A549 (cell line): ENCODE results near the gene USP49. TPM values are rescaled to one million over a fixed set of nuclear protein-coding genes. Genes with fewer than 3 reads are reported as not detected.

Source experiments
- ATAC-seq, 2 experiments: fragments of 200-7000 bp in 1 of 2; fragments of >200 bp in 1 of 2; cut with Nextera tagmentation in 1 of 2; cut with Tn5 transposase in 1 of 2; 3 replicates each; pipeline versions ENCODE4 v1.8.0 to v1.9.1; 2018 to 2020; ENCODE audit warnings: mild to moderate bottlenecking in 1 of 2, moderate library complexity in 1 of 2
- CTCF ChIA-PET: fragments of 300-600 bp; sonication (Branson Sonifier 250); formaldehyde crosslinking; extraction: SDS; loops from one replicate; lab custom pipeline; 2021; ENCODE audit warnings: antibody characterized with exemption, inconsistent platforms; lab: Yijun Ruan, JAX
- POLR2A ChIA-PET: fragments of 350-600 bp; formaldehyde crosslinking; extraction: SDS; loops from one replicate; lab custom pipeline; 2021; ENCODE audit warnings: antibody characterized with exemption, inconsistent platforms; lab: Yijun Ruan, JAX
- DNase-seq, 2 experiments: peaks; one replicate each; pipeline versions ENCODE4 v3.0.0 to v3.0.0-alpha.2; 2011 to 2016; ENCODE audit warnings: low read depth in 1 of 2, low spot score in 1 of 2
- FAIRE-seq: peaks from 2 replicates; lab custom pipeline; 2011; peaks lifted over from hg19 to GRCh38; lab: Jason Lieb, UNC
- H3K27ac ChIP-seq, 2 experiments: fragments of >200 bp; sonication (Bioruptor Twin); formaldehyde crosslinking; 3 replicates each; pipeline ENCODE4 v1.5.1; 2016 to 2017
- H3K4me1 ChIP-seq: fragments of >200 bp; sonication (Bioruptor Twin); formaldehyde crosslinking; 3 replicates; pipeline ENCODE4 v1.6.1; 2016
- H3K4me2 ChIP-seq: fragments of >200 bp; sonication (Bioruptor Twin); formaldehyde crosslinking; 3 replicates; pipeline ENCODE4 v1.6.1; 2016
- H3K4me3 ChIP-seq: fragments of >200 bp; sonication (Bioruptor Twin); formaldehyde crosslinking; 3 replicates; pipeline ENCODE4 v1.5.1; 2016
- H3K9me3 ChIP-seq: fragments of >200 bp; sonication (Bioruptor Twin); formaldehyde crosslinking; 3 replicates; pipeline ENCODE4 v1.6.1; 2016
- BHLHE40 ChIP-seq: IDR thresholded peaks from 2 replicates; pipeline ENCODE4 v1.6.1; 2012; ENCODE audit warnings: low read depth, low read length, inconsistent platforms
- CEBPB ChIP-seq, 2 experiments: fragments of >200 bp in 1 of 2; sonication (Bioruptor Twin) in 1 of 2; formaldehyde crosslinking in 1 of 2; IDR thresholded peaks; 2 replicates each; pipeline ENCODE4 v1.6.1; 2012 to 2016
- CHD2 ChIP-seq: fragments of 150-350 bp; IDR thresholded peaks from 2 replicates; pipeline ENCODE4 v1.6.1; 2014; ENCODE audit warnings: low read length; ENCODE audit not compliant: partially characterized antibody
- CHD4 ChIP-seq: fragments of 200-600 bp; sonication (generic); IDR thresholded peaks from 2 replicates; pipeline ENCODE4 v1.6.1; 2016; ENCODE audit warnings: antibody characterized with exemption, mild to moderate bottlenecking, borderline replicate concordance
- CTCF ChIP-seq: fragments of >200 bp; sonication (Bioruptor Twin); formaldehyde crosslinking; IDR thresholded peaks from 3 replicates; pipeline ENCODE4 v1.5.1; 2016
- EHF ChIP-seq: fragments of 250-450 bp; sonication (Bioruptor Pico); IDR thresholded peaks from 2 replicates; pipeline ENCODE4 v1.5.0; 2020; ENCODE audit warnings: mild to moderate bottlenecking
- ESRRA ChIP-seq: fragments of 150-350 bp; IDR thresholded peaks from 2 replicates; pipeline ENCODE4 v1.6.1; 2014; ENCODE audit warnings: mild to moderate bottlenecking, low read length, borderline replicate concordance
- FOSB ChIP-seq: fragments of 250-450 bp; sonication (Bioruptor Pico); IDR thresholded peaks from 2 replicates; pipeline ENCODE4 v1.5.0; 2020; ENCODE audit warnings: mild to moderate bottlenecking, moderate library complexity
- HDAC2 ChIP-seq: fragments of 200-600 bp; sonication (generic); IDR thresholded peaks from 2 replicates; pipeline ENCODE4 v1.6.1; 2016
- HOXA7 ChIP-seq: fragments of 250-450 bp; sonication (Bioruptor Pico); IDR thresholded peaks from 2 replicates; pipeline ENCODE4 v1.5.0; 2020; ENCODE audit warnings: mild to moderate bottlenecking, moderate library complexity
- HOXB5 ChIP-seq: fragments of 250-450 bp; sonication (Bioruptor Pico); IDR thresholded peaks from 2 replicates; pipeline ENCODE4 v1.5.0; 2020; ENCODE audit warnings: mild to moderate bottlenecking, moderate library complexity
- JUN ChIP-seq, 2 experiments: fragments of >200 bp; sonication (Bioruptor Twin); formaldehyde crosslinking; IDR thresholded peaks; 2 replicates in 1 of 2; 3 replicates in 1 of 2; pipeline ENCODE4 v1.6.1; 2016 to 2017
- KDM1A ChIP-seq: fragments of 200-600 bp; sonication (generic); IDR thresholded peaks from 2 replicates; pipeline ENCODE4 v1.6.1; 2016; ENCODE audit warnings: low read depth, mild to moderate bottlenecking
- KDM5A ChIP-seq: fragments of 200-600 bp; sonication (generic); IDR thresholded peaks from 2 replicates; pipeline ENCODE4 v1.6.1; 2016; ENCODE audit warnings: antibody characterized with exemption, mild to moderate bottlenecking
- MAFK ChIP-seq: fragments of 450-650 bp; IDR thresholded peaks from 2 replicates; pipeline ENCODE4 v1.6.1; 2014; ENCODE audit not compliant: partially characterized antibody
- MYC ChIP-seq: IDR thresholded peaks from 2 replicates; pipeline ENCODE4 v1.6.1; 2012; ENCODE audit warnings: mild to moderate bottlenecking, inconsistent platforms, low read length, improper control_type of control experiment, borderline replicate concordance
- NPAS2 ChIP-seq: fragments of 250-450 bp; sonication (Bioruptor Pico); IDR thresholded peaks from 2 replicates; pipeline ENCODE4 v1.8.0; 2022; ENCODE audit warnings: mild to moderate bottlenecking, moderate library complexity, borderline replicate concordance
- PHF8 ChIP-seq: fragments of 200-600 bp; sonication (generic); IDR thresholded peaks from 2 replicates; pipeline ENCODE4 v1.6.1; 2016; ENCODE audit warnings: low read depth, mild to moderate bottlenecking, antibody characterized with exemption, moderate library complexity, borderline replicate concordance
- REST ChIP-seq: fragments of 200-600 bp; sonication (generic); IDR thresholded peaks from 2 replicates; pipeline ENCODE4 v1.6.1; 2016; ENCODE audit warnings: antibody characterized with exemption, mild to moderate bottlenecking, moderate library complexity
- RFX5 ChIP-seq: fragments of 450-650 bp; IDR thresholded peaks from 2 replicates; pipeline ENCODE4 v1.7.1; 2014; ENCODE audit warnings: antibody characterized with exemption, mild to moderate bottlenecking, moderate library complexity
- RNF2 ChIP-seq: fragments of 200-600 bp; sonication (generic); IDR thresholded peaks from 2 replicates; pipeline ENCODE4 v1.6.1; 2016; ENCODE audit warnings: low read depth, mild to moderate bottlenecking, antibody characterized with exemption, moderate library complexity, borderline replicate concordance
- SMC3 ChIP-seq: fragments of >200 bp; sonication (Bioruptor Twin); formaldehyde crosslinking; IDR thresholded peaks from 3 replicates; pipeline ENCODE4 v1.6.1; 2018; ENCODE audit warnings: inconsistent platforms
- TP53 ChIP-seq: fragments of 250-450 bp; sonication (Bioruptor Pico); IDR thresholded peaks from 2 replicates; pipeline ENCODE4 v1.5.0; 2021; ENCODE audit warnings: mild to moderate bottlenecking, moderate library complexity
- ZC3H11A ChIP-seq: fragments of 450-650 bp; IDR thresholded peaks from 2 replicates; pipeline ENCODE4 v1.6.1; 2014; ENCODE audit warnings: antibody characterized with exemption, mild to moderate bottlenecking
- ZNF302 ChIP-seq: fragments of 250-450 bp; sonication (Bioruptor Pico); IDR thresholded peaks from 2 replicates; pipeline ENCODE4 v1.9.0; 2021; ENCODE audit warnings: inconsistent platforms, mild to moderate bottlenecking, moderate library complexity
- WGBS: methylation state at CpG from one replicate; pipeline ENCODE4 v1.1.6; 2017; ENCODE audit errors: missing lambda C conversion rate; 5-methylcytosine and 5-hydroxymethylcytosine counted together
- polyA plus RNA-seq, 4 experiments: library from polyadenylated mRNA; depleted of rRNA in 3 of 4; stranded (reverse); fragments of >200 nt; fragmentation: RNase III in 1 of 4; extraction: RNeasy Plus Mini Kit Qiagen cat#74134 plus additional on column Dnase treatment in 1 of 4; gene quantifications; 2 replicates in 3 of 4; 3 replicates in 1 of 4; pipeline ENCODE4 v1.2.3, GENCODE V29; 2011 to 2017
- TF ChIP-seq, protein P1 (sequence below): IDR thresholded peaks from 2 replicates; pipeline ENCODE4 v1.6.1; 2012; ENCODE audit warnings: low read depth, borderline replicate concordance
- TF ChIP-seq, protein P2 (sequence below): fragments of >200 bp; sonication (Bioruptor Twin); formaldehyde crosslinking; IDR thresholded peaks from 3 replicates; pipeline ENCODE4 v1.6.1; 2016
- TF ChIP-seq, protein P3 (sequence below): fragments of 250-450 bp; sonication (Bioruptor Pico); IDR thresholded peaks from 2 replicates; pipeline ENCODE4 v1.5.0; 2020; ENCODE audit warnings: low read depth, mild to moderate bottlenecking, moderate library complexity
- TF ChIP-seq, protein P4 (sequence below): fragments of 250-450 bp; sonication (Bioruptor Pico); IDR thresholded peaks from 2 replicates; pipeline ENCODE4 v1.5.0; 2021; ENCODE audit warnings: mild to moderate bottlenecking, moderate library complexity, borderline replicate concordance

The USP49 gene
- polyA plus RNA-seq, 2 of the 4 experiments (the other 2 are of a cell fraction), result 2.9 to 4.3 TPM

DNA sequence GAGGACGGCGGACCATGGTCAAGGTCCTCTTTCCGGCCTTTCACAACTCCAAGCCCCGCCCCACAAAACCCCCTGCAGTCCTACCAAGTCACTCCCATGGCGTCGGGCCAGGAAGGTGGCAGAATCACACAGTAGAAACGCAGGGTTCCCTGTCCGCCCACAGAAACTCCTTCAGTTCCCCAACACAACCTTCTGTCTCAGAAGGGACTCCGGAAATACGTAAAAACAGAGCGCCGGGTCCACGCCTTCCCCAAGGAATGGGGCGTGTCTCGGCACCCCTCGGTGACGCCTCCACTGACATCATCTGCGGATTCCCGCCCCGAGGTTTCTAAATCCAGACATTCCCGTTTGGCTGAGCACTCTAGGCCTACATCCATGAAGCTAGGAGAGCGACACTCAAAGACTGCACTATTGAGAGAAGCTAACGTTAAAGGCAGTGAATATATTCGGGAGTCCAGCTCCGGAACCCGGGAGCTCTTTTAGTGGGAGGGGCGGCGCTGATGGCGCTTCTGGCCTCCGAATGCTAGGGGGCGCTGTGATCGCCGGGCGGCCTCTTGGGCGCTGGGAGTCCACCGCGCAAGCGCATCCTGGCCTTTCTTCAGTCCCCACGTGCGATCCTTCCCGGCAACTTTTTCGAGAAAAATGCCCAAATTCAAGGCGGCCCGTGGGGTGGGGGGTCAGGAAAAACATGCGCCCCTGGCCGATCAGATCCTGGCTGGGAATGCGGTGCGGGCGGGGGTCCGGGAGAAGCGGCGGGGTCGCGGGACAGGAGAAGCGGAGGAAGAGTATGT, 25.9 kb upstream of the USP49 start, which contains the start of the genes BYSL and MED20:
TSS of gene BYSL (plus strand) at position 579 of the 791 bp plus-strand sequence. CDS start at position 643, 64 bp downstream.
TSS of gene MED20 (minus strand) at position 219 of the 791 bp plus-strand sequence. CDS start at position 98, 121 bp downstream.
- ATAC-seq (peak; percentile 88 to 94), DNase-seq (peak; percentile 86 to 97), FAIRE-seq (no peak)
- Histone ChIP-seq H3K4me1 (peaks cover 49% of the 10 kb centered on the region), H3K9me3 (no peaks in the 10 kb centered on the region), H3K4me2 (peak within 1 kb of the TSS; percentile 86), H3K4me3 (peak within 1 kb of the TSS; percentile 80), H3K27ac (peak within 1 kb of the TSS; percentile 99)
- POLR2A ChIA-PET, result interaction anchor here (0.6 to 1.6 kb wide), 13 partner anchors 9 to 288 kb away, joined by 3 to 18 read pairs (median 5); partner anchors contain the start of genes CCND3, TOMM6 and USP49
- CTCF ChIA-PET, result interaction anchor here (0.6 to 12.6 kb wide), 29 partner anchors 9 to 134 kb away, joined by 3 to 189 read pairs (median 4); partner anchors contain the start of genes CCND3, TAF8, TOMM6 and USP49
- WGBS, result 1% methylated on average over 21 of the region's 55 CpGs
- TF ChIP-seq MAFK (no peak), REST (no peak), ZC3H11A (no peak), CHD4 (no peak), FOSB (CRISPR knock-in tag) (no peak), NPAS2 (CRISPR knock-in tag) (no peak), PHF8 (peak; percentile 82), RFX5 (peak; percentile 22; the same call in 1 of the 2 replicates), BHLHE40 (no peak), RNF2 (no peak), SMC3 (peak; percentile 6; the same call in 1 of the 3 replicates), HOXB5 (CRISPR knock-in tag) (no peak), CEBPB (IDR thresholded peaks at IDR 0.05) (peak in 1 of 2 experiments; percentile 73; a peak in 2 of 4 replicates), TP53 (CRISPR knock-in tag) (0 out of 2 replicates have a peak, but pooled peaks have one; percentile 30), ESRRA (no peak), CHD2 (no peak), HDAC2 (no peak), ZNF302 (CRISPR knock-in tag) (no peak), HOXA7 (no peak), EHF (CRISPR knock-in tag) (no peak), JUN (IDR thresholded peaks at IDR 0.05) (peak; percentile 37 to 51; a peak in 4 of 5 replicates), KDM5A (peak; percentile 75), CTCF (peak; percentile 81), KDM1A (no peak), MYC (peak; percentile 89)
- TF ChIP-seq, protein P1, sequence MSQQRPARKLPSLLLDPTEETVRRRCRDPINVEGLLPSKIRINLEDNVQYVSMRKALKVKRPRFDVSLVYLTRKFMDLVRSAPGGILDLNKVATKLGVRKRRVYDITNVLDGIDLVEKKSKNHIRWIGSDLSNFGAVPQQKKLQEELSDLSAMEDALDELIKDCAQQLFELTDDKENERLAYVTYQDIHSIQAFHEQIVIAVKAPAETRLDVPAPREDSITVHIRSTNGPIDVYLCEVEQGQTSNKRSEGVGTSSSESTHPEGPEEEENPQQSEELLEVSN, result peak; percentile 60; the same call in 1 of the 2 replicates
- TF ChIP-seq, protein P2, sequence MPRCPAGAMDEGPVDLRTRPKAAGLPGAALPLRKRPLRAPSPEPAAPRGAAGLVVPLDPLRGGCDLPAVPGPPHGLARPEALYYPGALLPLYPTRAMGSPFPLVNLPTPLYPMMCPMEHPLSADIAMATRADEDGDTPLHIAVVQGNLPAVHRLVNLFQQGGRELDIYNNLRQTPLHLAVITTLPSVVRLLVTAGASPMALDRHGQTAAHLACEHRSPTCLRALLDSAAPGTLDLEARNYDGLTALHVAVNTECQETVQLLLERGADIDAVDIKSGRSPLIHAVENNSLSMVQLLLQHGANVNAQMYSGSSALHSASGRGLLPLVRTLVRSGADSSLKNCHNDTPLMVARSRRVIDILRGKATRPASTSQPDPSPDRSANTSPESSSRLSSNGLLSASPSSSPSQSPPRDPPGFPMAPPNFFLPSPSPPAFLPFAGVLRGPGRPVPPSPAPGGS, result no peak
- TF ChIP-seq, protein P3, sequence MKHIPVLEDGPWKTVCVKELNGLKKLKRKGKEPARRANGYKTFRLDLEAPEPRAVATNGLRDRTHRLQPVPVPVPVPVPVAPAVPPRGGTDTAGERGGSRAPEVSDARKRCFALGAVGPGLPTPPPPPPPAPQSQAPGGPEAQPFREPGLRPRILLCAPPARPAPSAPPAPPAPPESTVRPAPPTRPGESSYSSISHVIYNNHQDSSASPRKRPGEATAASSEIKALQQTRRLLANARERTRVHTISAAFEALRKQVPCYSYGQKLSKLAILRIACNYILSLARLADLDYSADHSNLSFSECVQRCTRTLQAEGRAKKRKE (CRISPR knock-in tag), result no peak
- TF ChIP-seq, protein P4, sequence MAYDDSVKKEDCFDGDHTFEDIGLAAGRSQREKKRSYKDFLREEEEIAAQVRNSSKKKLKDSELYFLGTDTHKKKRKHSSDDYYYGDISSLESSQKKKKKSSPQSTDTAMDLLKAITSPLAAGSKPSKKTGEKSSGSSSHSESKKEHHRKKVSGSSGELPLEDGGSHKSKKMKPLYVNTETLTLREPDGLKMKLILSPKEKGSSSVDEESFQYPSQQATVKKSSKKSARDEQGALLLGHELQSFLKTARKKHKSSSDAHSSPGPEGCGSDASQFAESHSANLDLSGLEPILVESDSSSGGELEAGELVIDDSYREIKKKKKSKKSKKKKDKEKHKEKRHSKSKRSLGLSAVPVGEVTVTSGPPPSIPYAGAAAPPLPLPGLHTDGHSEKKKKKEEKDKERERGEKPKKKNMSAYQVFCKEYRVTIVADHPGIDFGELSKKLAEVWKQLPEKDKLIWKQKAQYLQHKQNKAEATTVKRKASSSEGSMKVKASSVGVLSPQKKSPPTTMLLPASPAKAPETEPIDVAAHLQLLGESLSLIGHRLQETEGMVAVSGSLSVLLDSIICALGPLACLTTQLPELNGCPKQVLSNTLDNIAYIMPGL (CRISPR knock-in tag), result peak; percentile 64; the same call in 1 of the 2 replicates
